Left ventricle myocardium superior (tissue), 1 donor: Measurements from ENCODE around the gene ZNF23. TPM values are rescaled to one million over a fixed set of nuclear protein-coding genes. Genes with fewer than 3 reads are reported as not detected.

Experiments used
- ATAC-seq: fragments of 200-7000 bp; cut with Tn5 transposase; one replicate; pipeline ENCODE4 v1.9.1; 2020; ENCODE audit warnings: mild to moderate bottlenecking, moderate library complexity
- DNase-seq: peaks from one replicate; pipeline ENCODE4 v3.0.0-alpha.2; 2020
- intact Hi-C: fragments of 100-400 bp; cut with micrococcal nuclease; formaldehyde crosslinking; loops from one replicate; pipeline ENCODE4 v1.11.0; 2022
- total RNA-seq: library from RNA; stranded (reverse); fragmentation: NEBNext Ultra II Directional; extraction: Animal tissue kit (Norgen Biotek cat#: 25700); gene quantifications from one replicate; pipeline ENCODE4 v1.2.1, GENCODE V29; 2021
- donor health status: DM: no; HTN: yes; CAD: no; lungs with severe emphysema.

Gene ZNF23
- total RNA-seq, 1 donor from 2014 or later, result 5.4 TPM

GRCh38 chr16:71406724-71407123 lies 55.3 kb downstream of the ZNF23 start:
- DNase-seq, result no peak
- ATAC-seq, result no peak
- intact Hi-C loops, result no loop called here

DNA sequence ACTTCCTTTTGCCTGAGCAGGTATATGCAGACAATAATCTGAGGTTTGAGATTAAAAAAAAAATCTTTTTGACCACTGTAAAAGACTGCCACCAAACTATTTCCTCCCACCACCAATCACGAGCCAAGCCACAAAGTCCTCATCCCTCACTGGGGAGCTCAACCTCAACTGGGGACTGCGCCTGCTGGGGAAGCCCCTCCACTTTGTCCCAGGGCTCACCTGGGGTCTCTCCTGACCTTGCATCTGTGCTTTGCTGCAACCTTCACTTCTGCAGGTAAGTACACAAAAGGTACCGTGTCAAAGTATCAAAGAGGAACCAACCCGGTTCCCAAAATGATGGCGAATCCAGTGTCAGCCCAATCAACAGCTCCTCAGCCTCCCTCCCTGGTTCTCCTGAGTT lies 55.7 kb downstream of the ZNF23 start:
- DNase-seq (no peak), ATAC-seq (no peak)
- intact Hi-C loops, result no loop called here

DNA sequence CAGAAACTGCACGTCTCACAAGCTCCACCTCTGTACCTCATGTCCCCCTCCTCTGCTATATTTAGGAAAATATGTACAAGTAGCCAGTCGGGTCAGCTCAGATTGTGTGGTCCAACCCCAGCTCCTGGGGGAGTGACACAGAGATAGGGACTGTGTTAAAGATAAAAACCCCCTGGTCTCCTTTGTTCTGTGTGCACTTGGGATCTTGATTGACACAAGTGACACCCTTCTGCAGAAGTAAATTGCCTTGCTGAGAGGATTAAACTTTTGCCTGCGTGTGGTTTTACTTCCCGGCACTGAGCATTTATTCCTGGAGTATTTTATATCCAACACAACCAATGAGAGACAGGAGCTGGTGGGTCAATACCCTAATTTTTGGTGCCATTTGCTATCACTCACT lies 57.7 kb downstream of the ZNF23 start:
- ATAC-seq, result no peak
- intact Hi-C loops, result no loop called here
- DNase-seq, result no peak

GRCh38 chr16:71402674-71403073 lies 59.4 kb downstream of the ZNF23 start:
- DNase-seq (no peak), ATAC-seq (no peak)
- intact Hi-C loops, result no loop called here

GRCh38 chr16:71402007-71402406 lies 60.0 kb downstream of the ZNF23 start:
- ATAC-seq (no peak), DNase-seq (no peak)
- intact Hi-C loops, result no loop called here

DNA sequence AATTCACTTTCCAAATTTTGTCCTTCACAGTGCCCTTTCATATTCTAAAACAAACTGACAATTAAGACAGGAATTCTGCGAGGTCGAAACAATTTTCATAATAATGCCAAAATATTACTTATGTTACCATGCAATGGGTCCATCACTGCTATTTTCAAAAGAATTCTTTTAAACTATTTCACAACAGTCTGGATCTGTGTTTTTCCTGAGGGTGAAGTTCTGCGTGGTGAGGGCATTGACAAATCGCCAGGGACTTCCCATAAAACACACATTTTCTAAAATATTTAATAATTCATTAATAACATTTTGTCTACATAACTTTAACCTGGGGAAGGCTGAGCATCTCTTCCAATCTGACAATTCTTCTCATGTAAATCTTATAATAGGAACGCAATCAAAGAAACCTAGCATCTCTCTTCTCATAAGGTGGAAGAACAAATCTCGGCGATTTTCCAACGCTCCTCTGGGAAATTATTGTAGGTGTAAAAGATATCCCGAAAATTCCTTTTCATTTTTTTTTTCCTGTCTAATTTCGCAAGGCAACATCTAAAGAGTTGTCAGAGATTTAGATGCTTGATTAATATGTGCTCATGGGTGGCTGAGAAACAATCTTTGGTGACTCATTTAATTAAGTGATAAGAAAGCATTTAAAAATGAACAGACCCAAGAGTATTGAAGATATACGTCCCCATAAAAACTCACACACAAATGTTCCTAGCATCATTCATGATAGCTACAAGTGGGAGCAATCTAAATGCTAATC lies 62.1 kb downstream of the ZNF23 start:
- intact Hi-C loops, result no loop called here
- no peak for DNase-seq
- no peak for ATAC-seq

Other genes with a start within 250 kb of the ZNF23 start
- 0.82 TPM for gene HYDIN, start 231.5 kb downstream of the ZNF23 start, total RNA-seq
- 8.5 TPM for gene CMTR2, start 172.8 kb downstream of the ZNF23 start, total RNA-seq
- gene CALB2, start 103.5 kb downstream of the ZNF23 start, total RNA-seq, result 1.6 TPM
- not detected for gene TLE7, start 20.2 kb downstream of the ZNF23 start, total RNA-seq
- 2.0 TPM for gene ZNF19, start 27.1 kb upstream of the ZNF23 start, total RNA-seq
- not detected for gene CHST4, start 64.2 kb upstream of the ZNF23 start, total RNA-seq
- gene TAT, start 114.8 kb upstream of the ZNF23 start, total RNA-seq, result not detected
- not detected for gene MARVELD3, start 163.9 kb upstream of the ZNF23 start, total RNA-seq